HCT116 (cell line): ENCODE data around the gene CTIF. TPM values are rescaled to one million over a fixed set of nuclear protein-coding genes. Genes with fewer than 3 reads are reported as not detected.

ENCODE experiments used
- ATAC-seq: fragments of 200-7000 bp; cut with Tn5 transposase; 2 replicates; pipeline ENCODE4 v1.9.1; 2020; ENCODE audit warnings: mild to moderate bottlenecking, moderate library complexity
- BruUV-seq: library from RNA; stranded (reverse); fragments of 400-500 nt; replicated peaks from 2 replicates; lab custom pipeline; 2021; lab: Mats Ljungman, UMichigan
- CTCF ChIA-PET: fragments of 300-600 bp; sonication (Branson Sonifier 250); formaldehyde crosslinking; loops from one replicate; lab custom pipeline; 2021; ENCODE audit warnings: antibody characterized with exemption; lab: Charles Lee
- POLR2A ChIA-PET: fragments of 300-600, 350-600 bp; sonication (Branson Sonifier 250); formaldehyde crosslinking; loops from one replicate; lab custom pipeline; 2021; ENCODE audit warnings: antibody characterized with exemption; lab: Charles Lee
- RAD21 ChIA-PET, 2 experiments: fragments of 300-600 bp; sonication (Branson Sonifier 250); formaldehyde crosslinking; loops; one replicate each; lab custom pipeline; 2023; ENCODE audit warnings: low total read pairs in 2 of 2; ENCODE audit not compliant: uncharacterized antibody in 2 of 2, unreplicated experiment in 2 of 2, low non-redundant PET in 1 of 2; lab: Charles Lee
- DNase-seq: peaks from one replicate; pipeline ENCODE4 v3.0.0-alpha.2; 2010; ENCODE audit warnings: low read depth, low spot score
- H2AFZ ChIP-seq: fragments of 200-600 bp; shearing (Covaris generic), sonication (generic); 2 replicates; pipeline ENCODE4 v1.6.1; 2017; ENCODE audit warnings: low read depth, mixed run types, mixed read lengths, antibody characterized with exemption, low read length; ENCODE audit not compliant: poor library complexity, severe bottlenecking
- H3K27ac ChIP-seq: 2 replicates; pipeline ENCODE4 v1.5.1; 2012; ENCODE audit warnings: low read depth, low read length
- H3K27me3 ChIP-seq: fragments of 200-600 bp; sonication (generic); 2 replicates; pipeline ENCODE4 v1.6.1; 2016; ENCODE audit warnings: mixed run types, low read length, mixed read lengths; ENCODE audit not compliant: insufficient read depth
- H3K36me3 ChIP-seq, 2 experiments: fragments of 200-500 bp in 1 of 2; fragments of 200-600 bp in 1 of 2; sonication (Bioruptor generic) in 1 of 2; sonication (generic) in 1 of 2; 2 replicates each; pipeline versions ENCODE4 v1.5.1 to v1.6.1; 2014 to 2016; ENCODE audit warnings: low read length in 2 of 2, inconsistent platforms in 1 of 2, mixed read lengths in 1 of 2, mixed run types in 1 of 2; ENCODE audit not compliant: insufficient read depth in 2 of 2, control insufficient read depth in 1 of 2
- H3K4me1 ChIP-seq, 2 experiments: fragments of 200-600 bp in 1 of 2; sonication (generic) in 1 of 2; 2 replicates each; pipeline versions ENCODE4 v1.5.1 to v1.6.1; 2012 to 2017; ENCODE audit warnings: low read length in 2 of 2, inconsistent platforms in 1 of 2, mild to moderate bottlenecking in 1 of 2, mixed read lengths in 1 of 2, mixed run types in 1 of 2, moderate library complexity in 1 of 2; ENCODE audit not compliant: insufficient read depth in 2 of 2, control insufficient read depth in 1 of 2
- H3K4me2 ChIP-seq: fragments of 200-600 bp; sonication (generic); 2 replicates; pipeline ENCODE4 v1.6.1; 2017; ENCODE audit warnings: mixed run types, low read length, mixed read lengths
- H3K4me3 ChIP-seq, 2 experiments: fragments of 200-600 bp in 1 of 2; sonication (generic) in 1 of 2; replicated peaks in 1 of 2; 2 replicates each; pipeline ENCODE4 v1.5.1; 2011 to 2016; ENCODE audit warnings: low read length in 2 of 2, control low read depth in 1 of 2, low read depth in 1 of 2, mild to moderate bottlenecking in 1 of 2, mixed read lengths in 1 of 2, mixed run types in 1 of 2
- H3K79me2 ChIP-seq: fragments of 200-600 bp; sonication (generic); 2 replicates; pipeline ENCODE4 v1.6.1; 2017; ENCODE audit warnings: mild to moderate bottlenecking, mixed run types, low read length, moderate library complexity, mixed read lengths; ENCODE audit not compliant: insufficient read depth
- H3K9ac ChIP-seq: fragments of 200-600 bp; sonication (generic); 2 replicates; pipeline ENCODE4 v1.6.1; 2016; ENCODE audit warnings: low read length, mixed read lengths
- H3K9me2 ChIP-seq: fragments of 200-600 bp; sonication (generic), shearing (Covaris generic); 2 replicates; pipeline ENCODE4 v1.6.1; 2017; ENCODE audit warnings: mixed run types, mild to moderate bottlenecking, moderate library complexity; ENCODE audit not compliant: insufficient read depth
- H3K9me3 ChIP-seq, 2 experiments: fragments of 200-500 bp in 1 of 2; fragments of 200-600 bp in 1 of 2; sonication (Bioruptor generic) in 1 of 2; sonication (generic) in 1 of 2; 2 replicates each; pipeline ENCODE4 v1.6.1; 2014 to 2017; ENCODE audit warnings: low read length in 2 of 2, mixed read lengths in 2 of 2, inconsistent platforms in 1 of 2, low read depth in 1 of 2, mild to moderate bottlenecking in 1 of 2, mixed run types in 1 of 2, moderate library complexity in 1 of 2; ENCODE audit not compliant: control insufficient read depth in 1 of 2, insufficient read depth in 1 of 2
- H4K20me1 ChIP-seq: fragments of 200-600 bp; sonication (generic), shearing (Covaris generic); 2 replicates; pipeline ENCODE4 v1.6.1; 2017; ENCODE audit warnings: mixed run types, mild to moderate bottlenecking, moderate library complexity; ENCODE audit not compliant: insufficient read depth
- ATF3 ChIP-seq: IDR thresholded peaks from 2 replicates; pipeline ENCODE4 v1.6.1; 2012
- CBX3 ChIP-seq: IDR thresholded peaks from 2 replicates; pipeline ENCODE4 v1.6.1; 2012; ENCODE audit warnings: low read depth
- CTCF ChIP-seq, 3 experiments: fragments of 200-600 bp in 1 of 3; sonication (generic) in 1 of 3; IDR thresholded peaks in 2 of 3; conservative IDR thresholded peaks in 1 of 3; 2 replicates each; pipeline ENCODE4 v1.5.1; 2012 to 2017; ENCODE audit warnings: low read depth in 2 of 3, low read length in 2 of 3, antibody characterized with exemption in 1 of 3, borderline replicate concordance in 1 of 3, control low read depth in 1 of 3, mild to moderate bottlenecking in 1 of 3, mixed read lengths in 1 of 3, mixed run types in 1 of 3, moderate library complexity in 1 of 3; ENCODE audit not compliant: insufficient read depth in 1 of 3
- EGR1 ChIP-seq: IDR thresholded peaks from 2 replicates; pipeline ENCODE4 v1.6.1; 2012; ENCODE audit warnings: low read depth
- ELF1 ChIP-seq: IDR thresholded peaks from 2 replicates; pipeline ENCODE4 v1.6.1; 2012; ENCODE audit warnings: low read depth, borderline replicate concordance
- EZH2 ChIP-seq: fragments of 200-600 bp; sonication (generic); IDR thresholded peaks from 2 replicates; pipeline ENCODE4 v1.6.1; 2017; ENCODE audit warnings: antibody characterized with exemption, mixed run types
- FOSL1 ChIP-seq: IDR thresholded peaks from 2 replicates; pipeline ENCODE4 v1.6.1; 2012; ENCODE audit warnings: low read depth
- JUND ChIP-seq: IDR thresholded peaks from 2 replicates; pipeline ENCODE4 v1.6.1; 2012
- MAX ChIP-seq: IDR thresholded peaks from 2 replicates; pipeline ENCODE4 v1.6.1; 2012
- POLR2A ChIP-seq: IDR thresholded peaks from 2 replicates; pipeline ENCODE4 v1.7.0; 2011; ENCODE audit warnings: borderline replicate concordance; ENCODE audit not compliant: insufficient read depth, insufficient read length; ENCODE audit errors: extremely low read depth
- POLR2AphosphoS5 ChIP-seq: IDR thresholded peaks from 2 replicates; pipeline ENCODE4 v1.6.1; 2011; ENCODE audit warnings: mild to moderate bottlenecking, low read depth, low read length, moderate library complexity
- REST ChIP-seq: IDR thresholded peaks from 2 replicates; pipeline ENCODE4 v1.6.1; 2012; ENCODE audit warnings: low read depth
- SP1 ChIP-seq: IDR thresholded peaks from 2 replicates; pipeline ENCODE4 v1.6.1; 2012; ENCODE audit warnings: low read depth
- SRF ChIP-seq: IDR thresholded peaks from 2 replicates; pipeline ENCODE4 v1.6.1; 2012; ENCODE audit warnings: low read depth
- YY1 ChIP-seq: IDR thresholded peaks from 2 replicates; pipeline ENCODE4 v1.6.1; 2011; ENCODE audit warnings: low read length, low read depth, moderate library complexity, mild to moderate bottlenecking; ENCODE audit not compliant: insufficient replicate concordance; ENCODE audit errors: extremely low read depth
- ZBTB33 ChIP-seq: IDR thresholded peaks from 2 replicates; pipeline ENCODE4 v1.6.1; 2011; ENCODE audit warnings: mild to moderate bottlenecking, low read length, moderate library complexity; ENCODE audit not compliant: insufficient replicate concordance; ENCODE audit errors: extremely low read depth
- ZNF274 ChIP-seq: fragments of 200-500 bp; sonication (Bioruptor generic); IDR thresholded peaks from 2 replicates; pipeline ENCODE4 v1.6.1; 2014; ENCODE audit warnings: mild to moderate bottlenecking, low read depth, low read length, inconsistent platforms
- intact Hi-C: fragments of 100-400 bp; cut with micrococcal nuclease; formaldehyde crosslinking; loops from 2 replicates; pipeline ENCODE4 v1.10.0; 2022
- total RNA-seq: library from RNA; stranded (reverse); gene quantifications from one replicate; pipeline ENCODE4 v1.2.1, GENCODE V29; 2021; ENCODE audit not compliant: unreplicated experiment

CTIF gene
- total RNA-seq, 1 experiment from 2014 or later, result 19.7 TPM

- H3K4me2 ChIP-seq, result no peak overlapping the region
- TF ChIP-seq EZH2 (no peak), POLR2AphosphoS5 (no peak), SRF (no peak), EGR1 (no peak), POLR2A (no peak), CBX3 (no peak), ATF3 (no peak), ZBTB33 (no peak), FOSL1 (no peak), YY1 (no peak), SP1 (no peak), ELF1 (no peak), CTCF (IDR thresholded peaks at IDR 0.05 in 2 of 3, conservative IDR thresholded peaks at IDR 0.05 in 1 of 3; ENCODE audit: borderline replicate concordance in 1 of 3, insufficient read depth in 1 of 3, low read depth in 2 of 3, low read length in 2 of 3) (no peak), REST (no peak), MAX (no peak), JUND (no peak), ZNF274 (no peak)
- DNase-seq (no peak), ATAC-seq (no peak)
- no peaks in the 10 kb centered on the region for H3K79me2 ChIP-seq
- H4K20me1 ChIP-seq, result no peaks in the 10 kb centered on the region
- BruUV-seq, result no TSS peak
- no peak overlapping the region for H3K27ac ChIP-seq
- H3K9me3 ChIP-seq, result no peaks in the 10 kb centered on the region
- intact Hi-C loops, result no loop called here
- ChIA-PET CTCF (no interaction called here), RAD21 (interaction anchor here in 1 of 2 experiments (0.6 kb wide), 1 partner anchor 33 kb away, joined by 3 read pairs; no protein-coding TSS in a partner anchor), POLR2A (no interaction called here)
- no peaks in the 10 kb centered on the region for H3K9me2 ChIP-seq
- peaks cover 18 to 30% of the 10 kb centered on the region in 2 experiments for H3K4me1 ChIP-seq
- H2AFZ ChIP-seq, result no peak overlapping the region
- H3K9ac ChIP-seq, result no peak overlapping the region
- H3K36me3 ChIP-seq, result no peaks in the 10 kb centered on the region
- no peak overlapping the region for H3K4me3 ChIP-seq
- H3K27me3 ChIP-seq, result peaks cover 19% of the 10 kb centered on the region; the same call in 1 of the 2 replicates
Measured at GRCh38 chr18:48904091-48904490, 365.3 kb downstream of the CTIF start.
